Lung microvascular endothelial cell (primary cell): ENCODE measurements around the gene STKLD1. TPM values are rescaled to one million over a fixed set of nuclear protein-coding genes. Genes with fewer than 3 reads are reported as not detected.

ENCODE experiments used
- DNase-seq, 2 donors: peaks; one replicate each; pipeline versions ENCODE4 v3.0.0 to v3.0.0-alpha.2; 2010; ENCODE audit warnings: low read depth in 2 of 2
- total RNA-seq: library from RNA; depleted of rRNA; stranded (reverse); fragments of >200 nt; gene quantifications from 2 replicates; pipeline ENCODE4 v1.2.1, GENCODE V29; 2014

STKLD1 gene
- total RNA-seq, 1 donor from 2014 or later, result 0.60 TPM

DNA sequence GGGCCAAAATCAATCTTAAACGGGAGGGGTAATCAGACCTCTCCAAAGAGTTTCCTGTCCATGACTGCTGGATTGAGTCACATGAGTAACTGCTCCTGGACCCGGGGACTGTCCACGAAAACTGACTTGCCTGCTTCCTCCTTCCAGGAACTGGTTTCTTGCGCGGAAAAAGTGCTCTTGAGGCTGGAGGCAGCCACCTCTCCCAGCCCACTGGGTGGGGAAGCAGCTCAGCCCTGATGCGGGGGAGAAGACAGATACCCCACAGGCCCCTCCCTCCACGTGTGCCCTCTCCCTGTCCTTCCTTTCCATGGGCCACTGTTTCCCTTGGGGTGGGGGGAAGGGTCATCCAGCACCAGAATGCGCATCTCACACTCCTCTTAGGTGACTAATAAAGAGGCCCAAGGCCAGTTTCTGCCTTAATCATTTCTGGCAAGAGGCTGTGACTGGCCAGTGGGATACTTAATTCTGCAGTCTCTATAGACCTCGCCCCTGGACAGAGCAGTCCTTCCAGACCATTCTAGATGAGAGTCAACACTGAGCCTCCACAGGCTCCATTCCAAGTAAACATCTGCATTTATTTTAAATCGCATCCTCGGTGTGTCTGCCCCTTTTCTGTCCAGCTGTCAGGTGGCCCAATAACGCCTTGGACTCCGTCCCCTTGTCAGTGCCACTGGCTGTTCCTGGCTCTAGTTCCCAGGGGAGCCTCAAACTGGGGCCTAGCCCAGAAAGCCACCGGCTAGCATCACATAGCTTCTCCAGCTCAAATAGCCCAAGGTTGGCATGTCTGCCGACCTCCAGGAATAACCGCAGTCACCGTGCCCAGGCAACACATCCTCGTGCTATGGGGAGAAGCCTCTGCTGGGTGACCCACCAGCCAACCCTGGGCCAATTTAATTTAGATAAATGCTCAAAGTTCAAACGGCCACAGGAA is 29.6 kb downstream of the STKLD1 start:
- peak; percentile 11 to 77 for DNase-seq

DNA sequence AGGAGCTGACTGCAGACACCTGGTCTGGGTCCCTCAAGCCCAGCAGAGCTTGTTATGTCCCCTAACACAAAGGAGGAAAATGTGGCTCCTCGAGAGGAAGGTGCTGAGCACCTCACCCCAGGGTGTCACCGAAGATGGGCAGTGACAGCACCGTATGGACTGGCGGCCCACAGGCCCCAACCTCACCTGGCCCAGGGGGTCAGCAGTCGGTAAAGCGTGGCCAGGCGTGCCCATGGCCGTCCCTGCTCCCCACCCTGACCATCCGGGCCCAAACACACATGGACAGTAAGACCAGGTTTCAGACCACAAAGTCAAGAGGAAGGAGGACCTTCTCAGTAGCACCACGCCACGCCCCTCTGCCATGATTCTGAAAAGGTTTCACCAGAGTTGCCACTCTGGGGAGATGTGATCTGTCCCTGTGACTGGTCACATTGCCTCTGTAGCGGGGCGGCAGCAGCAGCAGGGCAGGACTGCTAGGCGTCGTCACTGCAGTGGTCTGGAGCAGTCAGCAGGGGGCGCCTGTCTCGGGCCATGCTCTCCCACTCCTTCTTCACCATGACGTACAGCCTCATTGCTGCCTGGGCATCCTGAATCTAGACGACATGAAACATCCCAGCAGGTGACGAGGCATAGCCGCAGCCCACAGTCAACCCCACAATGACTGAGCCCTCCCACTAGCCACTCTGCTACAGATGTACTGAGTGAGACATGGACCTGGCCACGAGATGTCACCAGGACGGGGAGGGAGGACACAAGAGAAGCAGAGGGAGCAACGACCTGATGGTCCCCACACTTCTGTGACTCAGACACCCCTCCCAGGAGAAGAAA is 30.5 kb downstream of the STKLD1 start:
- DNase-seq, result peak; percentile 79 to 86

DNA sequence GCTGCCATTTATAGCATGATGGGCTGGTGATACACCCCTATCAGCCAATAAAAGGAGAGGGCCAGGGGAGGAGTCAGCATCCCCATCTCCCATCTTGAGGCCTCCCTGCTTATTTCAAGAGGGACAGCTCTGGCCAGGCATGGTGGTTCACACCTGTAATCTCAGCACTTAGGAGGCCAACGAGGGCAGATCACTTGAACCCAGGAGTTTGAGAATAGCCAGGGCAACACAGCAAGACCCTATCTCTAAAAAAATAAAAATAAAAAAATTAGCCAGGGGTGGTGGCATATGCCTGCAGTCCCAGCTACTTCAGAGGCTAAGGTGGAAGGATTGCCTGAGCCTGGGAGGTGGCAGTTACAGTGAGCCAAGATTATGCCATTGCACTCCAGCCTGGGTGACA is 31.9 kb downstream of the STKLD1 start:
- no peak for DNase-seq

DNA sequence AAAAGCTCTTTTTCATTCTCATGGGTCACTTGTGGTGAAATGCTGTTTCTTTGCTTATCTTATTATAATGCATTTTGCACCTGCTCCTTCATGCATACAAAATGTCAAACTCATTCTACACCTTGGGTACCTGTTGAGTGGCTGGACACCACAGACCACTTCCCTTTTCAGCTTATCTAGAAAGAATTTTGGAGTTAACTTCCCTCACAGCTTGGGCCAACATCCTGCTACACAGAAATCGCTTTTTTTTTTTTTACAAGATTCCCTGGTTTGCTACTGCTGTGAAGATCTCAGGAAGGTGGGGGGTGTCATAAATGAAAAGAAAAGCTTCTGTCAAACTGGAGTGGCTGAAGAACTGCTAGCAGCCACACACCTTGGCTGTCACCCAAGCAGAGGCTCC is 39.0 kb downstream of the STKLD1 start:
- no peak for DNase-seq

DNA sequence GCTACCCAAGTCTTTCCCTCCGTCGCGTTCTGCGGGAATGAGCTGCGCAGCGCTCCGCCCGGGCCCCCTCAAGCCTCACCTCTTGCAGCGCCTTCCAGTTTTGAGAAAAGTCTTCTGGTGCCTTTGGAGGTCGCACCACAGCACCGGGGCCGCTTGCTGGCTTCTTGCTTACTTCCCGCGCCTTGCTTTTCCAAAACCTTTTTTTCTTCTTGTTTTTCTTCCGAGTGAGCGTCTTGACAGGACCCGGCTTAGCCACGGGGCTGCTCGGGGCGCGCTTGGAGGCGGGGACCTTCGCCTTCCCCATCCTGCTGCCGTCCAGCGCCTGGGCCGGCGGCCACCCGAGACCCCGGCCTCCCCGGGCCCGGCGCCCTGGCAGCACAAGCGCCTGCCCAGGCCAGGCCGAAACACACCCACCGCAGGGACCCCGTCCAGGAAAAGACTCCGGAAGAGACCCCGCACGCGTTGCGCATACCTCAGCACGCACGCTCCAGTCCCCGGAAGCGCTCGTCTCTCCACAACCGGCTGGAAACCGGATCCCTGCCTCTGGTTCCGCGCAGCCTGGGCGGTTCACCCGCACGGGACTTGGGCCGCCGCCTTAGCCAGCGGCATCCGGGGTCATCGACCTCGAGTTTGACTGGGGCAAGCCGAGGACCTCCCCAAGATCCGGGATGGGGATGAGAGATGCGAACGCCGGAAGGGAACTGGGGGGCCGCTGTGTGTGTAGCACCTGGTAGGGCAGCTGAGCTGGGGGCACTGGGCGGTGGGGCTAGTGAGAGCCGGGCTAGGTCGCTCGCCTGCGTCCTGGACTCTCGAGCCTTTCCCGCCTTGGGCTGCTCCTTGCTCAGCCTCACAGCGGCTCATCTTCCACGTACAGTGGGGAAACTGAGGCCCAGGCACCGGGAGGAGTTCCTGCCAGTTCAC is 41.6 kb downstream of the STKLD1 start, which contains the start of gene REXO4:
Gene REXO4, minus strand, starts transcription at position 470 of the 921 bp plus-strand sequence. Its CDS starts 166 bp downstream, at position 304.
- peak; percentile 83 to 84 for DNase-seq

DNA sequence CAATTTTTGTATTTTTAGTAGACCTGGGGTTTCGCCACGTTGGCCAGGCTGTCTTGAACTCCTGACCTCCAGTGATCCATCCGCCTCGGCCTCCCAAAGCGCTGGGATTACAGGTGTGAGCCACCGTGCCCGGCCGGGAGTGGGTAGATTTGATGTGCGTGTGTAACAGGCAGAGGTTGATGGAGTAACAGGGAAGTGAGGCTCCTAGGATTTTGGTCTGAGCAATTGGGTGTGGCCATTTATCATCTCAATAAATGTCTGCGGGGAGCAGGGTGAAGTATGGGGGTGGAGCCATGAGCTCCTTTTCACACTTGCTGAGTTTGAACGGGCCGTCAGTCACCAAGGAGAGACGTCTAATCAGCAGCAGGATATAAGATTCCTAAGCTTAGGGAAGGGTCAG is 42.8 kb downstream of the STKLD1 start:
- no peak for DNase-seq

DNA sequence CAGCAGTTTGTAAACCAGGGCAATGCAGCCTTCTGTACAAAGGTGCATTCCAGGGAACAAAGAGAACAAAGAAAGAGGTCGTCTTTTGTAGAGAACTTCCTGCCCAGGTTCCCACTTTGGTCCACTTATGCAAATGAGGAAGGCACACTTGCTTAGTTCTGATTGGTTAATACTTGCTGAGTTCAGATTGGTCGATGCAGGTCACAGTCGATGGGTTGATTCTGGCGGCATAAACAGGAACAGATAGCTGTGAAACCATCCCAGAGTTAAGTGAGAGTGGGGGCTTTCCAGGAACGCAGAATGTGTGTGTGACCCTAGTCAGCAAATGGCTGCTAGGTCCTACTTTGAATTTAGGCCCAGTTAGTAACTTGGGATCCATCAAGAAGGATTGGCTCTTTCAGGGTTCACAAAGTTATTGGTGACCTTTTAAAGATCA is 44.2 kb downstream of the STKLD1 start:
- no peak for DNase-seq

DNA sequence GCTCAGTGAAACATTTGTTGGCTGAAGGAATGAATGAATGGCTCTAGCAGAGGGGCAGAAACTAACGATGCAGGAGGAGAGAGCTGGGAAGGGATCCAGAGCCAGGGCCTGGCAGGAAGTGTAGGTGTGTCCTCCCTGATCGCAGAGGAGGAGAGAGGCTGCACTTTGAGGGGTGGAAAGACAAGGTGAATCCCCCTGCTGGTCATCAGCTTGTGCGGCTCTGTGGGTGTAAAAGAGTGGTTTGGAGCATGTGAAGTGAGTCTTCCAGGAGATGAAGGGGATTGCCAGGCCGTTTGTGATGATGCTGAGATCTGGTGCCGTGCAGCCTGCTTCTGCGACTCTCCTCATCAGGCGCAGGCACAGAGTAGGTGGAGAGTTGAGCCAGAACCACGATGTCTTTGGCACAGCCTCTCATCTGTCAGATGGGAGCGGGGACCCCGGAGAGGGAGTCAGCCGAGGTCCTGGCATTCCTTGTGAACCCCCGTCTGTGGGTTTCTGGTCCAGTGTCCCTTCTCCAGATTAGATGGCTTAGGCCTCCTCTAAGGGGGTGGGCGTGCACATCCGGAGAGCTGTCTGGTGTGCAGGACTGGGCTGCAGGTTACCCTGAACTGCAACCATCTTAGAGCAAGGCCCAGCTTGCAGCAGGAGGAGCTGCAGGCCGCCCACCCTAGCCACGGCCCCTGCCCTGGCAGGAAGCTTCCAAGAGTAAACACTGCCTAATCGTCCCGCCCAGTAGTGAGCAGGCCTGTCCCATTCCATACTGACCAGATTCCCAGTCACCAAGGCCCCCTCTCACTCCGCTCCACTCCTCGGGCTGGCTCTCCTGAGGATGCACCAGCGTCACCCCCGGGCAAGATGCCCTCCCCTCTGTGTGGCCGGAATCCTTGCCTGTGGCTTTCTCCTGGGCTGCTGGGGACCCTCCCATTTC is 45.7 kb downstream of the STKLD1 start, which contains the start of gene ADAMTS13:
Gene ADAMTS13, plus strand, starts transcription at position 753 of the 928 bp plus-strand sequence. Its CDS starts 77 bp downstream, at position 830.
- DNase-seq, result no peak

DNA sequence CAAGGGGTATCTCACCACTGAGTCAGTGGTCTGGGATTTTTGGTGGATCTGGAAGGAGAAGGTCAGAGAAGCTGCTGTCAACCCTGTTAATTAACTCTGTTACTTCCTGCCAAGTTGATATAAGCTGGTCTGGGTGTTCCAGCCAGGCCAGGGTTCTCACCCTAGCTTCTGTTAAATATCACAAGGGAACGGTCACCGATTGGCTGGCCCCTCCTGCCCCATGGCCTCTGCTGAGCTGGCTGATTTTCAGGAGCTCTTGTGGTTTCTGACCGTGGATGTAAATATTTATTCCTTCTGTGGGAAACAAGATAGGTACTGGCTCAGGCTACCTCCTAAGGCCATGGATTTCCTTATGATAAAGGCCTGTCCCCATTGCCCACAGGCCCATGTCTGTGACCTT is 47.0 kb downstream of the STKLD1 start:
- no peak for DNase-seq

DNA sequence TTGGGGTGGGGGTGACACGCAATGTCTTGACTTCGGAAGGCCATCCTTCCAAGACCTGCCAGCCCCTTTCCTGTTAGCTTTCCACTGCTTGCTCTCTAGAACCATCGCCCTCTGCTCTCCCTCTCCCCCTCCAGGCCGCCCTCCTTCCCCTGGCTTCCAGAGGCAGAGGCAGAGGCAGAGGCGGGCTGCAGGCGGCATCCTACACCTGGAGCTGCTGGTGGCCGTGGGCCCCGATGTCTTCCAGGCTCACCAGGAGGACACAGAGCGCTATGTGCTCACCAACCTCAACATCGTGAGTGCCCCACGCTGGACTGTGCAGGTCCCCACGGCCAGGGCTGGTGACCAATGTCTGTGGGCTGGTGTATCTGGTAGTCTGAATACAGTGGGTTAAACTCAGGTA is 48.0 kb downstream of the STKLD1 start:
- no peak for DNase-seq

DNA sequence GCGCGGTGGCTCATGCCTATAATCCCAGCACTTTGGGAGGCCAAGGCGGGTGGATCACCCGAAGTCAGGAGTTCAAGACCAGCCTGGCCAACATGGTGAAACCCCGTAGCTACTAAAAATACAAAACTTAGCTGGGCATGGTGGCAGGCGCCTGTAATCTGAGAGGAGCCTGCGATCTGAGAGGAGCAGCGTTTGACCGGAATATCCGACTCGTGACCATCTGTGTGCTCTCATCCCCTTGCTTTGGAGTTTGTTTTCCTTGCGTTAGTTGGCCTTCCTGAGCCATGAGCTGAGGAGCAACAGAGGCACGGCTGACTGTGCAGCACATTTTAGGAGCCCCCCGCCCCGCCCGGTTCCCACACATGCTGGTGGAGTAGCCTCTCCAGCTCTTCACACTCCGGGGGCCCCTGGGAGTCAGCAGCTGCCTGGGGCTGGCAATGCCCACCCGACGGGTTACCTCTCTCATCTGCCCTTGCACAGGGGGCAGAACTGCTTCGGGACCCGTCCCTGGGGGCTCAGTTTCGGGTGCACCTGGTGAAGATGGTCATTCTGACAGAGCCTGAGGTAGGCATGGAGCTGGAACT is 49.0 kb downstream of the STKLD1 start:
- DNase-seq, result no peak

DNA sequence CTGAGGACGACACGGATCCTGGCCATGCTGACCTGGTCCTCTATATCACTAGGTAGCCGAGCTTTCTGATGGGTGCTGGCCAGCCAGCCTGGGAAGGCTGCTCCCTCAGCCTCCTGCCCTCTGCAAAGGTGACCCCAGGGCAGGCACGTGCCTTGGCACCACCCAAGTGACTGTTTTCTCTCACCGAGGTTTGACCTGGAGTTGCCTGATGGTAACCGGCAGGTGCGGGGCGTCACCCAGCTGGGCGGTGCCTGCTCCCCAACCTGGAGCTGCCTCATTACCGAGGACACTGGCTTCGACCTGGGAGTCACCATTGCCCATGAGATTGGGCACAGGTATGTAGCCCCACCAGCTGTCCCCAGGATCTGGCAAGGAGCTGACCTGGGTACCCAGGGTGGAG is 49.8 kb downstream of the STKLD1 start:
- DNase-seq, result no peak

DNA sequence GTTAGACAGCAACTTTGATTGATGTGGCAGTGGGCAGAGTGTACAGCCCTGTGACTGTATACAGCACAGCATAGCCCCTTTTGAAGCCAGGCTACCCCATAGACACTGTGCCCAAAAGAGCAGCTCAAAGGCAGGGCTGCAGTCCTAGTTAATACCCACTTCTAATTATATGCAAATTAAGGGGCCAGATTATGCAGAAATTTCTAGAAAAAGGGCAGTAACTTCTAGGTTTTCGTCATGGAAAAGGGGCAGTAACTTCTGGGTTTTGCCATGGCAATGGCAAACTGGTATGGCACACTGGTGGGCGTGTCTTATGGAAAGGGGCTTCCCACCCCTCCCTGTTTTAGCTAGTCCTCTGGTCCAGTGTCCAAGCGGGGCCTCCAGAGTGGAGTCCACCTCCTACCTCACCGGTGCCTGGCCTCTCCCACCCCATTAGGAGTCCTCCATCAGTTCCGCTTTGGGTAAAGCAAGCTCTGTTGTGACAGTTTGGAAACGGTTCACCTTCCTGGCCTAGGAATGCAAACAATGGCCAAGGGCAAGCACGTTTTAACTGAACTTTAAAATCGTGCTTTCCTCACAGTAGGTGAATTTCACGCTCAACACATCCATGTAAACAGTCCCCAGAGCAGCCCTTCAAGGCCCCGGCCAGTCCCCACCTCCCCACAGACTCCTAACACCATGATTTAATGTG is 51.6 kb downstream of the STKLD1 start:
- no peak for DNase-seq

DNA sequence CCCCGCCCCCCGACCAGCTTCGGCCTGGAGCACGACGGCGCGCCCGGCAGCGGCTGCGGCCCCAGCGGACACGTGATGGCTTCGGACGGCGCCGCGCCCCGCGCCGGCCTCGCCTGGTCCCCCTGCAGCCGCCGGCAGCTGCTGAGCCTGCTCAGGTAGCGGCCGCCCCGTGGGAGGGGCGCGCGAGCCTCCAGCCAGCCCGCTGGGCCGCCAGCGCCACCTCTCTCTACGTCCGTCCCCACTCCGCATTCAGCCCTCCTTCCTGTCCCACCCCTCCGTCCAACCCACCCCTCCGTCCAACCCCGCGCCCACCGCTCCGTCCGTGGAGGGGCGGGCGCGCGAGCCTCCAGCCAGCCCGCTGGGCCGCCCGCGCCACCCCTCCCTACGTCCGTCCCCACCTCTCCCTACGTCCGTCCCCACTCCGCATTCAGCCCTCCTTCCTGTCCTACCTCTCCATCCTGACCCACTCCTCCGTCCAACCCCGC is 52.5 kb downstream of the STKLD1 start:
- peak in 1 of 2 donors; percentile 23 for DNase-seq

DNA sequence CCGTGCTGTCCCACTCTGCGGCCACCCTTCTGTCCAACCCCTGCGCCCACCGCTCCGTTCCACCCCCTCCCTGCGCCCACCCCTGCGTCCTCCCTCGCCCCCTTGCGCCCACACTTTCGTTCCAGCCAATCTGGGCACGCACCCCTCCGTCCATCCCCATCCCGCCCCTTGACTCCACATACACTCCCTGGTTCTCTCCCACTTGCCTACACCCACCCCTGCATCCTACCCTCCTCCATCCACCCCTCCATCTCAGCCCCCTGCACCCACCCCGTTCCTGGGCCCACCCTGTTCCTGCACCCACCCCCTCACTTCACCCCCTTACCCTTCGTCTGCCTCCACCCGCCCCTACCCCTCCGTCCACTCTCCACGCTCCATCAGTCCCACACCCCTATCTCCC is 53.0 kb downstream of the STKLD1 start:
- DNase-seq, result no peak

DNA sequence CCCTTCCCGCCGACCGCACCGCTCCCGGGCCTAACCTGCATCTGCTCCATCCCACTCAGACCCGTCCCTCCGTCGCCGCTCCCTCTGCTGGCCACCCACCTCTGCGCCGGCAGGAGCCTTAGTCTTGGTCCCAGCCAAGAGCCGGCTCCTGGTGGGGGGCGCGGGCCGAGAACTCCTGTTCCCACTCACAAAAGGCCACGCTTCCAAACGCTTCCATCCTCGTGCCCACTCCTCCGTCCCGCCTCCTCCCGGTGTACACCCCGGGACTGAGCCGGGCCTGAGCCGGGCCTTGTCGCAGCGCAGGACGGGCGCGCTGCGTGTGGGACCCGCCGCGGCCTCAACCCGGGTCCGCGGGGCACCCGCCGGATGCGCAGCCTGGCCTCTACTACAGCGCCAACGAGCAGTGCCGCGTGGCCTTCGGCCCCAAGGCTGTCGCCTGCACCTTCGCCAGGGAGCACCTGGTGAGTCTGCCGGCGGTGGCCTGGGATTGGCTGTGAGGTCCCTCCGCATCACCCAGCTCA is 53.5 kb downstream of the STKLD1 start:
- peak in 1 of 2 donors; percentile 63 for DNase-seq

DNA sequence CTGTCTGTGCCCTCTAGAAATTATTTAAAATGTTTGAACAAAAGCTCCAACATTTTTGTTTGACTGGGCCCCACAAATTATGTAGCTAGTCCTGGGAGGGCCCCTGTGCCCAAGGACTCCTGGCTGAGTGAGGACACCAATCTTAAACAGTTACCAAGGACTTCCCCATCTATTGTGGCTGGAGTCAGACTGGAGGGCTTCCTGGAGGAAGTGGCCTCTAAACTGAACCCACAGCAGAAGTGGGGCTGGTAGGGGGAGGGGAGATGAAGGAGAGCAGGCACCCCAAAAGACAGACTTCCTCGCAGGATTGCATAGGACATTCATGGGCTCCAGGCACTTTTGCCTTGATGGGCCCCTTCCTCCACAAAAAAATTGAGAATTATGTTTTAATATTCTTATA is 54.1 kb downstream of the STKLD1 start:
- no peak for DNase-seq

DNA sequence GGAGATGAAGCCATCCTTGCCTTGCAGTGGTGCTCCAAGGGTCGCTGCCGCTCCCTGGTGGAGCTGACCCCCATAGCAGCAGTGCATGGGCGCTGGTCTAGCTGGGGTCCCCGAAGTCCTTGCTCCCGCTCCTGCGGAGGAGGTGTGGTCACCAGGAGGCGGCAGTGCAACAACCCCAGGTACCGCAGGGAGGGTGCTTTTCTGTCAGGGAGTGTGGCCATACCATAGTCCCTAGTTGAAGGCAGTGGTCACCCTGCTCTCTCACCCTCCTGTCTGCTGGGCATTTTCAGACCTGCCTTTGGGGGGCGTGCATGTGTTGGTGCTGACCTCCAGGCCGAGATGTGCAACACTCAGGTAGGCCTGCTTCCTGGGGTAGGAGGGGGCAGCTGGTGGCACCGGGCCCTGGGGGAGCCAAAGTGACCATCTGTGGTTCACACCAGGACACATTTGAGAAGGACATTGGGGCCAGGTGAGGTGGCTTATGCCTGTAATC is 57.2 kb downstream of the STKLD1 start:
- DNase-seq, result no peak
